Neural crest cell (in vitro differentiated cells): Measurements from ENCODE around the gene CLN5. TPM values are rescaled to one million over a fixed set of nuclear protein-coding genes. Genes with fewer than 3 reads are reported as not detected.

ENCODE experiments used
- DNase-seq: peaks from one replicate; pipeline ENCODE4 v3.0.0; 2021; ENCODE audit warnings: low read depth, mixed read lengths, low spot score
- H3K27ac Mint-ChIP-seq: one replicate; pipeline ENCODE4 v1.8.0; 2021; ENCODE audit warnings: mild to moderate bottlenecking, mixed read lengths; ENCODE audit not compliant: unreplicated experiment
- H3K27me3 Mint-ChIP-seq: 2 replicates; pipeline ENCODE4 v1.8.0; 2021; ENCODE audit warnings: low read depth, mild to moderate bottlenecking, mixed read lengths
- H3K36me3 Mint-ChIP-seq: 2 replicates; pipeline ENCODE4 v1.8.0; 2021; ENCODE audit warnings: low read depth, mild to moderate bottlenecking, mixed read lengths
- H3K4me1 Mint-ChIP-seq: 2 replicates; pipeline ENCODE4 v1.8.0; 2021; ENCODE audit warnings: mixed read lengths
- H3K4me3 Mint-ChIP-seq: one replicate; pipeline ENCODE4 v1.8.0; 2021; ENCODE audit warnings: mild to moderate bottlenecking, mixed read lengths
- H3K9me3 Mint-ChIP-seq: 2 replicates; pipeline ENCODE4 v1.8.0; 2021; ENCODE audit warnings: mixed read lengths
- CTCF ChIP-seq: fragments of 200-600 bp; sonication (generic); conservative IDR thresholded peaks from 2 replicates; pipeline ENCODE4 v1.5.0; 2021; ENCODE audit warnings: antibody characterized with exemption, mild to moderate bottlenecking
- total RNA-seq: library from RNA; stranded (reverse); gene quantifications from 2 replicates; pipeline ENCODE4 v1.2.1, GENCODE V29; 2021

Gene CLN5
- total RNA-seq, 1 donor from 2014 or later = 17.3 TPM

- Mint-ChIP-seq H3K4me1 (peaks cover 12% of the 10 kb centered on the region), H3K36me3 (peaks cover 2% of the 10 kb centered on the region), H3K4me3 (no peak overlapping the region), H3K9me3 (peaks cover 6% of the 10 kb centered on the region), H3K27ac (no peak overlapping the region), H3K27me3 (no peaks in the 10 kb centered on the region)
- no peak for DNase-seq
- TF ChIP-seq CTCF = no peak
These were observed 41.8 kb upstream of the CLN5 start for GRCh38 chr13:76950101-76950500.

- Mint-ChIP-seq H3K27ac (no peak overlapping the region), H3K36me3 (peaks cover 4% of the 10 kb centered on the region), H3K9me3 (peaks cover 4% of the 10 kb centered on the region), H3K4me3 (no peak overlapping the region), H3K4me1 (peaks cover 12% of the 10 kb centered on the region), H3K27me3 (no peaks in the 10 kb centered on the region)
- no peak for TF ChIP-seq CTCF
- no peak for DNase-seq
These were observed 37.9 kb upstream of the CLN5 start for GRCh38 chr13:76953968-76954367.

- Mint-ChIP-seq H3K36me3 (peaks cover 4% of the 10 kb centered on the region), H3K4me3 (no peak overlapping the region), H3K9me3 (peaks cover 4% of the 10 kb centered on the region), H3K27ac (no peak overlapping the region), H3K27me3 (no peaks in the 10 kb centered on the region), H3K4me1 (peaks cover 12% of the 10 kb centered on the region)
- DNase-seq = no peak
- no peak for TF ChIP-seq CTCF
These were observed 37.3 kb upstream of the CLN5 start for GRCh38 chr13:76954538-76954937.

GRCh38 chr13:76955193-76955592 is 36.7 kb upstream of the CLN5 start:
- no peak for DNase-seq
- peaks cover 4% of the 10 kb centered on the region for H3K36me3 Mint-ChIP-seq
- H3K9me3 Mint-ChIP-seq = peaks cover 6% of the 10 kb centered on the region
- no peak for TF ChIP-seq CTCF
- peaks cover 12% of the 10 kb centered on the region for H3K4me1 Mint-ChIP-seq
- H3K27ac Mint-ChIP-seq = no peak overlapping the region
- H3K27me3 Mint-ChIP-seq = no peaks in the 10 kb centered on the region
- H3K4me3 Mint-ChIP-seq = no peak overlapping the region

- H3K4me3 Mint-ChIP-seq = no peak overlapping the region
- TF ChIP-seq CTCF = no peak
- H3K27ac Mint-ChIP-seq = no peak overlapping the region
- peaks cover 10% of the 10 kb centered on the region for H3K9me3 Mint-ChIP-seq
- DNase-seq = no peak
- H3K27me3 Mint-ChIP-seq = no peaks in the 10 kb centered on the region
- peaks cover 7% of the 10 kb centered on the region for H3K36me3 Mint-ChIP-seq
- H3K4me1 Mint-ChIP-seq = peaks cover 12% of the 10 kb centered on the region
These were observed 36.2 kb upstream of the CLN5 start for GRCh38 chr13:76955661-76956060.
